Hepatocyte (in vitro differentiated cells): ENCODE results near the gene TAGLN.

Source experiments
- EZH2 ChIP-seq: fragments of 200-600 bp; sonication (generic); IDR thresholded peaks from 2 replicates; pipeline ENCODE4 v1.6.1; 2016; ENCODE audit warnings: antibody characterized with exemption, mild to moderate bottlenecking, borderline replicate concordance
- TF ChIP-seq, protein P1 (sequence below): fragments of 200-600 bp; sonication (generic); IDR thresholded peaks from 2 replicates; pipeline ENCODE4 v1.5.1; 2016; ENCODE audit warnings: antibody characterized with exemption, mild to moderate bottlenecking; ENCODE audit not compliant: poor library complexity

GRCh38 chr11:117231842-117232091 lies 32.6 kb downstream of the TAGLN start, which contains the start of gene PCSK7:
- TF ChIP-seq, protein P1, sequence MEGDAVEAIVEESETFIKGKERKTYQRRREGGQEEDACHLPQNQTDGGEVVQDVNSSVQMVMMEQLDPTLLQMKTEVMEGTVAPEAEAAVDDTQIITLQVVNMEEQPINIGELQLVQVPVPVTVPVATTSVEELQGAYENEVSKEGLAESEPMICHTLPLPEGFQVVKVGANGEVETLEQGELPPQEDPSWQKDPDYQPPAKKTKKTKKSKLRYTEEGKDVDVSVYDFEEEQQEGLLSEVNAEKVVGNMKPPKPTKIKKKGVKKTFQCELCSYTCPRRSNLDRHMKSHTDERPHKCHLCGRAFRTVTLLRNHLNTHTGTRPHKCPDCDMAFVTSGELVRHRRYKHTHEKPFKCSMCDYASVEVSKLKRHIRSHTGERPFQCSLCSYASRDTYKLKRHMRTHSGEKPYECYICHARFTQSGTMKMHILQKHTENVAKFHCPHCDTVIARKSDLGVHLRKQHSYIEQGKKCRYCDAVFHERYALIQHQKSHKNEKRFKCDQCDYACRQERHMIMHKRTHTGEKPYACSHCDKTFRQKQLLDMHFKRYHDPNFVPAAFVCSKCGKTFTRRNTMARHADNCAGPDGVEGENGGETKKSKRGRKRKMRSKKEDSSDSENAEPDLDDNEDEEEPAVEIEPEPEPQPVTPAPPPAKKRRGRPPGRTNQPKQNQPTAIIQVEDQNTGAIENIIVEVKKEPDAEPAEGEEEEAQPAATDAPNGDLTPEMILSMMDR = no peak
- no peak for TF ChIP-seq EZH2
